Parathyroid adenoma (tissue), 2 donors: ENCODE measurements around the gene PKN2.
"Not testable (repeated sequence)": the region's sequence is repeated elsewhere in the genome, so short reads cannot be mapped to it uniquely, and the experiment has no call there.

Source experiments
- H2AFZ ChIP-seq: fragments of 300-600 bp; sonication (generic); one replicate; pipeline ENCODE4 v1.7.0; 2017; ENCODE audit warnings: antibody characterized with exemption, mild to moderate bottlenecking
- H3K27ac ChIP-seq: fragments of 300-600 bp; sonication (generic); one replicate; pipeline ENCODE4 v1.7.0; 2017
- H3K27me3 ChIP-seq: fragments of 300-600 bp; sonication (generic); one replicate; pipeline ENCODE4 v1.7.0; 2017; ENCODE audit warnings: low read length; ENCODE audit not compliant: control insufficient read depth, insufficient read depth
- H3K36me3 ChIP-seq: fragments of 300-600 bp; sonication (generic); one replicate; pipeline ENCODE4 v1.7.0; 2017; ENCODE audit warnings: low read length; ENCODE audit not compliant: control insufficient read depth, insufficient read depth
- H3K4me1 ChIP-seq: fragments of 300-600 bp; sonication (generic); one replicate; pipeline ENCODE4 v1.7.0; 2017; ENCODE audit warnings: control low read depth
- H3K4me2 ChIP-seq: fragments of 300-600 bp; sonication (generic); one replicate; pipeline ENCODE4 v1.7.0; 2017; ENCODE audit warnings: low read length
- H3K4me3 ChIP-seq: fragments of 300-600 bp; sonication (generic); one replicate; pipeline ENCODE4 v1.7.0; 2017; ENCODE audit warnings: low read depth, low read length
- H3K79me2 ChIP-seq: fragments of 300-600 bp; sonication (generic); one replicate; pipeline ENCODE4 v1.7.0; 2017; ENCODE audit warnings: control low read depth
- H3K9ac ChIP-seq: fragments of 300-600 bp; sonication (generic); one replicate; pipeline ENCODE4 v1.7.0; 2017; ENCODE audit warnings: mild to moderate bottlenecking
- H3K9me3 ChIP-seq: fragments of 300-600 bp; sonication (generic); one replicate; pipeline ENCODE4 v1.7.0; 2017; ENCODE audit warnings: low read length; ENCODE audit not compliant: control insufficient read depth
- CTCF ChIP-seq: fragments of 300-600 bp; sonication (generic); IDR thresholded peaks from one replicate; pipeline ENCODE4 v1.7.0; 2017; ENCODE audit warnings: antibody characterized with exemption, mild to moderate bottlenecking
- donor health status: primary hyperparathyroidism.

The PKN2 gene

GRCh38 chr1:88812366-88812765, 128.3 kb downstream of the PKN2 start:
- TF ChIP-seq CTCF: no peak
- Histone ChIP-seq H3K36me3 (no peaks in the 10 kb centered on the region), H3K4me1 (no peaks in the 10 kb centered on the region)

GRCh38 chr1:88813471-88813870, 129.4 kb downstream of the PKN2 start:
- Histone ChIP-seq H3K9me3 (no peaks in the 10 kb centered on the region), H2AFZ (no peak overlapping the region), H3K4me1 (no peaks in the 10 kb centered on the region), H3K27me3 (no peaks in the 10 kb centered on the region), H3K79me2 (no peaks in the 10 kb centered on the region), H3K27ac (no peak overlapping the region), H3K4me2 (no peak overlapping the region), H3K36me3 (no peaks in the 10 kb centered on the region), H3K9ac (no peak overlapping the region), H3K4me3 (no peak overlapping the region)
- no peak for TF ChIP-seq CTCF

More at GRCh38 chr1:88812366-88812765, 128.3 kb downstream of the PKN2 start:
- Histone ChIP-seq H3K4me3 (no peak overlapping the region), H3K9me3 (no peaks in the 10 kb centered on the region), H3K4me2 (no peak overlapping the region), H3K27ac (no peak overlapping the region), H3K79me2 (no peaks in the 10 kb centered on the region), H3K27me3 (no peaks in the 10 kb centered on the region), H3K9ac (no peak overlapping the region), H2AFZ (no peak overlapping the region)

- not testable (repeated sequence) for H3K27me3 ChIP-seq, H3K79me2 ChIP-seq, H2AFZ ChIP-seq, H3K4me3 ChIP-seq, H3K4me2 ChIP-seq, H3K9me3 ChIP-seq, H3K4me1 ChIP-seq, H3K36me3 ChIP-seq, H3K27ac ChIP-seq, H3K9ac ChIP-seq
These were observed 135.6 kb downstream of the PKN2 start for GRCh38 chr1:88819642-88820041.

- Histone ChIP-seq H3K27me3 (no peaks in the 10 kb centered on the region), H3K79me2 (no peaks in the 10 kb centered on the region), H3K9me3 (no peaks in the 10 kb centered on the region), H3K36me3 (no peaks in the 10 kb centered on the region), H2AFZ (no peak overlapping the region), H3K4me1 (no peaks in the 10 kb centered on the region), H3K9ac (no peak overlapping the region), H3K4me2 (no peak overlapping the region), H3K4me3 (no peak overlapping the region), H3K27ac (no peak overlapping the region)
- no peak for TF ChIP-seq CTCF
These were observed 141.6 kb downstream of the PKN2 start for GRCh38 chr1:88825721-88826120.

GRCh38 chr1:88847643-88848042, 163.6 kb downstream of the PKN2 start:
- Histone ChIP-seq H3K36me3 (no peaks in the 10 kb centered on the region), H3K27me3 (no peaks in the 10 kb centered on the region), H3K27ac (no peak overlapping the region), H3K4me2 (no peak overlapping the region), H3K4me3 (no peak overlapping the region), H3K9me3 (no peaks in the 10 kb centered on the region), H3K4me1 (no peaks in the 10 kb centered on the region), H2AFZ (no peak overlapping the region), H3K9ac (no peak overlapping the region), H3K79me2 (no peaks in the 10 kb centered on the region)
- no peak for TF ChIP-seq CTCF
